Spinal cord (tissue), 10 donors: ENCODE data around the gene NUDCD3. TPM values are rescaled to one million over a fixed set of nuclear protein-coding genes. Genes with fewer than 3 reads are reported as not detected.

Experiments used
- DNase-seq, 6 donors: peaks; one replicate each; pipeline versions ENCODE4 v3.0.0 to v3.0.0-alpha.2; 2013 to 2015; ENCODE audit warnings: low spot score in 6 of 6, low read depth in 4 of 6
- H3K27ac ChIP-seq: one replicate; pipeline ENCODE4 v1.5.1; 2013; ENCODE audit warnings: low read depth, low read length, control low read depth
- H3K27me3 ChIP-seq: one replicate; pipeline ENCODE4 v1.6.1; 2013; ENCODE audit warnings: low read length; ENCODE audit not compliant: control insufficient read depth, insufficient read depth
- H3K36me3 ChIP-seq: one replicate; pipeline ENCODE4 v1.6.1; 2013; ENCODE audit warnings: low read length; ENCODE audit not compliant: control insufficient read depth, insufficient read depth
- H3K4me1 ChIP-seq: one replicate; pipeline ENCODE4 v1.6.1; 2013; ENCODE audit warnings: low read length; ENCODE audit not compliant: control insufficient read depth, insufficient read depth
- H3K4me3 ChIP-seq: one replicate; pipeline ENCODE4 v1.5.1; 2013; ENCODE audit warnings: low read depth, low read length, control low read depth
- H3K9me3 ChIP-seq: one replicate; pipeline ENCODE4 v1.6.1; 2013; ENCODE audit warnings: low read length; ENCODE audit not compliant: control insufficient read depth, insufficient read depth
- WGBS: methylation state at CpG from one replicate; pipeline ENCODE4 v1.1.5; 2013; ENCODE audit warnings: missing lambda C conversion rate; ENCODE audit not compliant: insufficient coverage; 5-methylcytosine and 5-hydroxymethylcytosine counted together
- polyA plus RNA-seq, 2 donors: library from polyadenylated mRNA; unstranded; fragments of 120-200 nt; gene quantifications; one replicate each; pipeline ENCODE4 v1.2.1, GENCODE V29; 2013; ENCODE audit not compliant: insufficient read length in 2 of 2
- total RNA-seq, 2 donors: library from RNA; depleted of rRNA in 1 of 2; stranded (reverse); fragments of 120-200 nt in 1 of 2; fragments of >200 nt in 1 of 2; gene quantifications; one replicate each; pipeline versions ENCODE4 v1.2.3 to v1.2.4, GENCODE V29; 2013 to 2014
- donor health status: healthy.

The NUDCD3 gene
- total and polyA plus RNA-seq, 4 donors: 82.6 to 153 (median 124) TPM

DNA sequence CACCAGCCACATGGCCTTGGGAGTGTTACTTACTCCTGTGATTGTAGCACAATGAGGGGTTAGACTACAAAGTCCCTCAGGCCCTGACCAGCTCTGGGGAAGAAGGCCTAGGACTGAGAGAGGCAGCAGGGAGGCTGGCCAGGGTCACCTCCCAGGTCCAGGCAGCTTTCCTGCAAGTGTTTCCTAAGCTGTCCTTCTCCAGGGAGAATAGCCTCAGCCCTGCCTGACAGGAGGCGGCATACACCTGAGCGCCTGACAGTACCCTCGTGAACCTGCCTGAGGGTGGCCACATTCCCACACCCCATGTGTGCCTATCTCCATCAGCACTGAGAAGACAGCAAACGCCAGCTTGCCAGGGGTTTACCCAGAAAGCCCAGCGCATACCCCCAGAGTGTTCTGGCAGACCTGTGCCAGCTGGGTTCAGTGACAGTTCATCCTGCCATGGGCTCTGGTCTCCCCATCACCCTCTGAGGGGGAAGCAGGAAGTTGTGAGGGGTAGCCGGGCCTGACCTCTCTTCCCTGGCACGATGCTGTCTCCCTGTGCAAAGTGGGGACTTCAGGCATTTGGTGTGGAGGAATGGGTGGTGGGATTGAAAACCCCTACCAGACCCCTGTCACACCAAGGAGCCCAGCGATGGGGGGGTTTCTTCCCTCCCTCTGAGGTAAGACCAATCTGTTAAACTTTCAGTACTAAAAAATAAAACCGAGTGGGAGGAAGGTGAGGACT lies 108.8 kb downstream of the NUDCD3 start:
- H3K36me3 ChIP-seq: peaks cover 43% of the 10 kb centered on the region
- H3K27me3 ChIP-seq: no peaks in the 10 kb centered on the region
- H3K9me3 ChIP-seq: no peaks in the 10 kb centered on the region
- WGBS: 98% methylated on average over 4 of the region's 9 CpGs
- no peak overlapping the region for H3K4me3 ChIP-seq
- DNase-seq: no peak
- no peak overlapping the region for H3K27ac ChIP-seq
- H3K4me1 ChIP-seq: peaks cover 37% of the 10 kb centered on the region

DNA sequence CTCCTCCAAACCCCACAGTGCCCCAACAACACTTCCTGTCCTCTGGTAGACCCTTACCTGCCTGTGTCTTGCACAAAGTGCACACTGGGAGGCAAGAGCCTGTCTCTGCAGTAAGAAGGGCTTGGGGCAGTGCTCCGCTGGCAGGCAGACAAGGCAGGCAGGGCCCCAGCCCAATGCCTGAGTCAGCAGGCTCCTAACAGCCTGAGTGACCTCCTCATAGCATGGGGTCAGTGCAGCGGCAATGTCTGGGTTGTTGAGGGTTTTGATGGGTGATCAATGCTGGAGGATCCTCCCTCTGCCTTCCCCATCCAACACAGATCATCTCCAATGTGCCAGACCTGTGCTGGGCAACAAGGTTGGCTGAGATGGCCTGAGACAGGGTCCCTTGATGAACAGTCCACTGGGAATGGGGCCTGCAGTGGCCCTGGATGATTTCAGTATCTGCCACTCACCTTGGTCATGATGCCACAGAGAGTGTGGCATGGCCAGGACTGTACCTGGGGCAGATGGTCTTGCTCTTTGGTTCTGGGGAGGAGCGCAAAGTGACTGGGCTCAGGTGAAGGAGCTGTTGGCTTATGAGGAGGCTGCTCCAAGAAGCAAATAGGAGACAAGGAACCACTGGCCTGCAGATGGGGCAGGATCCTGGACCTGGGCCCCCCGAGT lies 109.5 kb downstream of the NUDCD3 start:
- WGBS: 98% methylated on average over 3 of the region's 4 CpGs
- H3K27ac ChIP-seq: no peak overlapping the region

DNA sequence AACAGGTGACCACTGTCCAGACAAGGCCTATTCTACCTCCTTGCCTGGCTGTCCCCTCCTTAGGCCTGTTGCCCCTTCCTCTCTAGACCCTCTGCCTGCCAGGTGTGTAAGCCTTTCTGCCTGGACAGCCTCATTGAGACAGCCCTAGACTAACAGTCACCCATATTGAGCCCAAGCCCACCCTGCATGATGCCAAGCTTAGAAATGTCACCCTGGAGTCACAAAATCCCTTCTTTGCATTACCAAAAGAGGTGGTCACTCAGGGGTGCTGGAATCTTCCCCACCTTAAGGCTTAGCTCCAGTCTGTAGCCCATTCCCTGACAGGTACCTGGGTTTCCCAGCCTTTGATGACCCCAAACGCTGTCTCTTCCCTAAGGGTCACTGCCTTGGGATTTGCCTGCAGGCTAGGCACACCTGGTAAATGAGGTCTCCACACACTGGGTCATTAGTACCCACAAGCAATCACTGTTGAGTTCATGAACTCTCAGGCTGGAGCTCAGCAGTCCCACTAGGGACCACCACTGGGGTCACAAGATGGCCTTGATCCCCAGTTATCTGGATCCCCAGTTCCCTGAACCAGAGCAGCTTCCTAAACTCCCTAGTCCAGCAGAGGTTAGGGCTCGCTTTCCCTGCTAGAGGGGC lies 110.1 kb downstream of the NUDCD3 start:
- WGBS: 100% methylated on average over 2 of the region's 2 CpGs
- Histone ChIP-seq H3K27ac (no peak overlapping the region), H3K36me3 (peaks cover 34% of the 10 kb centered on the region), H3K27me3 (no peaks in the 10 kb centered on the region), H3K4me3 (no peak overlapping the region), H3K9me3 (no peaks in the 10 kb centered on the region), H3K4me1 (peaks cover 24% of the 10 kb centered on the region)
- no peak for DNase-seq

More for the DNA sequence above, 109.5 kb downstream of the NUDCD3 start:
- no peak overlapping the region for H3K4me3 ChIP-seq
- H3K9me3 ChIP-seq: no peaks in the 10 kb centered on the region
- no peak for DNase-seq
- H3K27me3 ChIP-seq: no peaks in the 10 kb centered on the region
- H3K4me1 ChIP-seq: peaks cover 31% of the 10 kb centered on the region
- H3K36me3 ChIP-seq: peaks cover 39% of the 10 kb centered on the region

DNA sequence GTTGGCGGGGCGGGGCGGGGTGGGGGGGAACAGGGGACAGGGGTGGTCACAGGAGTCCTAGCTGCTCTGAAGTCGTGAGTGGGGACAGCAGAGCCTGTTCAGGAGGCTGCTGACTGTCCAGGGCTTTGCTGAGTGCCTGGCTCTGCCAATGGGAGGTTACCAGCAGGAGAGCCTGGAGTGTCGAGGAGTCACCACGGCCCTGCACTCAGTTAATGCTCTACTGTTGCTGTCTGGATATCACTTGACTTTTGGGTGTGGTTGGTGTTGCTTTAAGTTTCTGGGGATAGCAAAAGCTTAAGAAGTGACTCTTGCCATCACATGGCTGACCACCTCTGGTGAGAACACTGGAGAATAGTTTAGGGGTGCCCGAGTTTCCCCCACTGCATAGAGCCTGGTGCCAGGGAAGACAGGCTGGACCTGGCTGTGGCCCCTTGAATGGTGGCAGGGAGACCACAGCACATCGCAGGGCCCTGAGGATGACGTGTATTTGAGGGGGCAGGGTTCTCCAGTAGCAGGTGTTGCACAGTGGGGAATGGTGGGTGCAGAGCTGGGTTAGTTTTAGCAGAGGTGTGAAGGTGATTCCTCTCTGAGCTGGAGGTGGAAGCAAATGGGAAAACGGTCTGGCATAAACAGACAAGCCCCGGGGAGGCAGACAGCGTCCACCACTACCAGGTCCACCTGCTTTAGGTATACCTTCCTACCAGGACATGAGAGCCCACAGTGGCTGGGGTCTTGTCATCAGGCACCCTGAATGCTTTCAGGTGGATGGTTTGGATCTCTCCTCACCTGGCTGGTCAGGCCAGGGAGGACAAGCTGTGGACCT lies 110.9 kb downstream of the NUDCD3 start:
- Histone ChIP-seq H3K36me3 (peaks cover 29% of the 10 kb centered on the region), H3K4me3 (no peak overlapping the region), H3K27me3 (no peaks in the 10 kb centered on the region), H3K9me3 (no peaks in the 10 kb centered on the region), H3K4me1 (peaks cover 17% of the 10 kb centered on the region), H3K27ac (no peak overlapping the region)
- no peak for DNase-seq
- 86% methylated on average over 9 of the region's 12 CpGs for WGBS

DNA sequence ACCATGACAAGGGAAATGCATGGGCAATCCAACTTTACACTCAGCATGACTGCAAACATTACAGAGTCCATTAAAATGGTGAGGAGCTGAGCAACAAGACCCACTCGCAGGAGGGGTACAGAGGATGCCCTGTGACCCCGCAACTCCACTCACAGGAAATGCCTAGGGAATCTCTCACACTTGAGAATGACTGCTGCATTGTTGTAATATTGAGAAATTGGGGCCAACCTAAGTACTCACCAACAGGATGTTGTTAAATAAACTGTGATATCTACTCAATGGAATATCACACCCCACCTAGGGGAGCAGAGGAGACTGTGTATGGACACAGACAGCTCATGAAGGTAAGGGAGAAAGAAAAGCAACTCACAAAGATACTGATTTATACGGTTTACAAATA lies 111.7 kb downstream of the NUDCD3 start:
- H3K27me3 ChIP-seq: no peaks in the 10 kb centered on the region
- no peak for DNase-seq
- H3K27ac ChIP-seq: no peak overlapping the region
- 100% methylated on average over 1 of the region's 3 CpGs for WGBS
- no peaks in the 10 kb centered on the region for H3K9me3 ChIP-seq
- H3K4me1 ChIP-seq: peaks cover 15% of the 10 kb centered on the region
- peaks cover 22% of the 10 kb centered on the region for H3K36me3 ChIP-seq
- H3K4me3 ChIP-seq: no peak overlapping the region

DNA sequence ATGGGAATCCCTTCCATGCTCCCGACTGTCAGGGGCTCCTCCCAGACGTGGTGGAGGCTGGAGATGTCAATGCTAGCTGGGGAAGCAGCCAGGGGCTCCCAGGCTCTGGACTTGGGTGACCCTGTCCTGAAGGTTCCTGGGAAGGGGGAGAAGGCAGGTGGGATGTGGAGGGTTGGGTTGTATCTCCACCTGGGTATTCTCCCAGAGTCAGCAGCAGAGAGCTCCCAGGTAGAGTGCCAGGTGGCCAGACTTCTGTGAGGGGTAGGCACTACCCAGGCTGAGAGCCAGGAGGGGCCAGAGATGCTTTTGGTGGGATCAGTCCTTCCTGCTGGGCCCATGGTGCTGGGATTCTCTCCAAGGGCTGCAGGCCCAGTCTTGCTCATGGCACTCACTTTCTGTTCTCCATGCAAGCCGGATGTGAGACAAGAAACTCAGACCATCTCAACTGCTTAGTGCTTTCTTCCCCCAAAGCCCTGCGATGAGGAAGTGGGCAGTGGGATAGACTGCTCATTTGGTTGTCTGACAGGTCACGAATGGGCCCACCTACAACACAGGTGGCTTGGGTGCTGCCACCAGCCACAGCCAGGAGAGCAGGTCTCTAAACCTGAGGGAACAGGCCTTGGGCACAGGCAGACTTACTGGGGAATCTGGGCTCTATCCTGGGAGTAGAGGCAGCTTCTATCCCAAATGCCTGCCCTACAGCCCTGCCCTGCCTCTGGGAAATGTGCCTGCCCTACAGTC lies 112.6 kb downstream of the NUDCD3 start:
- WGBS: 78% methylated on average over 4 of the region's 5 CpGs
- Histone ChIP-seq H3K27me3 (no peaks in the 10 kb centered on the region), H3K36me3 (peaks cover 19% of the 10 kb centered on the region), H3K4me1 (peaks cover 6% of the 10 kb centered on the region), H3K4me3 (no peak overlapping the region), H3K27ac (no peak overlapping the region), H3K9me3 (no peaks in the 10 kb centered on the region)
- DNase-seq: no peak

DNA sequence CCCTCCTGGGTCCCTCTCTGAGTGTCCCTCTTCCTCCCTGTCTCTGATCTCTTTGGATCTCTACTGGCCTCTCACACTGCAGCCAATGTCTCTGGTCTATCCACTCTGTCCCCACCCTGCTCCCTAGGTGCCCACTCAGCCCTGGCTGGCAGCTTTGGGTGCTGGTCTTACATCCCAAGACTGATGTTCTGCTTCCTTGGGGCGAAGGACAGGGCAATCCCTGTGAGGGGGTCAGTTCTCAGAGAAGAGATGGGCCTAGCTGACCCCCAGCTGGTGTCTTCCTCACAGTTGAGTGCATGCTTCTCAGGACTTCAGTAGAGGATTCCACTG lies 113.4 kb downstream of the NUDCD3 start:
- peaks cover 13% of the 10 kb centered on the region for H3K36me3 ChIP-seq
- H3K4me1 ChIP-seq: no peaks in the 10 kb centered on the region
- H3K27ac ChIP-seq: no peak overlapping the region
- no peak for DNase-seq
- H3K9me3 ChIP-seq: no peaks in the 10 kb centered on the region
- no peak overlapping the region for H3K4me3 ChIP-seq
- no peaks in the 10 kb centered on the region for H3K27me3 ChIP-seq
- 78% methylated on average over 1 of the region's 1 CpG for WGBS

DNA sequence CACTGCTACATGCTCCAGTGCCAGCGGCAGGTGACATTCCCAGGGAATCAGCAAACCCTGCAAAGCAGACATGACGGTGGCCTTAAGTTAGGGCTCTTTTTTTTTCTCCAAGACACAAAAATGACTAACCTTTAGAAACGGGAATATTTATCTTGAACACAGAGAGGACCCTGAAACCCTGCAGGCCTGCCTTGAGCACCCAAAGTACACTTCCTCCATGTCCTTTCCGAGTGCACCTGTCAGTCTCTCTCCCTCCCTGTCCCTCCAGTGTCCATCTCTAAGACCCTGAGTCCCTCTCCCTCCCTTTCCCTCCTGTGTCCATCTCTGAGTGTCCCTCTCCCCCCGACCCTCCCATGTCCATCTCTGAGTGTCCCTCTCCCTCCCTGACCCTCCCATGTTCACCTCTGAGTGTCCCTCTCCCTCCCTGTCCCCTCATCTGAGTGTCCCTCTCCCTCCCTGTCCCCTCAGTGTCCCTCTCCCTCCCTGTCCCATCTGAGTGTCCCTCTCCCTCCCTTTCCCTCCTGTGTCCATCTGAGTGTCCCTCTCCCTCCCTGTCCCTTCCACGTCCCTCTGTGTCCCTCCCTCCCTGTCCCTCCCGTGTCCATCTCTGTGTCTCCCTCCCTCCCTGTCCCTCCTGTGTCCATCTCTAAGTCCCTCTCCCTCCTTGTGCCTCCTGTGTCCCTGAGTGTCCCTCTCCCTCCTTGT lies 113.9 kb downstream of the NUDCD3 start:
- DNase-seq: no peak
- Histone ChIP-seq H3K27ac (no peak overlapping the region), H3K4me3 (no peak overlapping the region), H3K27me3 (no peaks in the 10 kb centered on the region), H3K36me3 (peaks cover 13% of the 10 kb centered on the region), H3K4me1 (no peaks in the 10 kb centered on the region), H3K9me3 (no peaks in the 10 kb centered on the region)
- WGBS: 60% methylated on average over 7 of the region's 7 CpGs
